ENCODE measurements around the gene ZNF276.
"Not testable (repeated sequence)": the region's sequence is repeated elsewhere in the genome, so short reads cannot be mapped to it uniquely, and the experiment has no call there.

Gene ZNF276

GRCh38 chr16:89764711-89765201, 43.4 kb downstream of the ZNF276 start:
- H3K4me3 ChIP-seq (ENCODE audit: low read length), result no peak overlapping the region
- DNase-seq (ENCODE audit: low read depth, low spot score), result no peak

GRCh38 chr16:89765292-89765830, 44.0 kb downstream of the ZNF276 start:
- no peak overlapping the region for H3K4me3 ChIP-seq (ENCODE audit: low read length)
- no peak for DNase-seq (ENCODE audit: low read depth, low spot score)

- no peak for DNase-seq (ENCODE audit: low read depth, low spot score)
- no peak overlapping the region for H3K4me3 ChIP-seq (ENCODE audit: low read length)
Measured at GRCh38 chr16:89770367-89770766, 49.0 kb downstream of the ZNF276 start.

GRCh38 chr16:89775223-89775622, 53.9 kb downstream of the ZNF276 start:
- DNase-seq (ENCODE audit: low read depth, low spot score), result no peak
- H3K4me3 ChIP-seq (ENCODE audit: low read length), result no peak overlapping the region

- not testable (repeated sequence) for DNase-seq (ENCODE audit: low read depth, low spot score); H3K4me3 ChIP-seq (ENCODE audit: low read length)
Measured at GRCh38 chr16:89778211-89778610, 56.9 kb downstream of the ZNF276 start.

- no peak for DNase-seq (ENCODE audit: low read depth, low spot score)
Measured at GRCh38 chr16:89779231-89779908, 58.0 kb downstream of the ZNF276 start.

GRCh38 chr16:89779909-89780305, 58.6 kb downstream of the ZNF276 start:
- H3K4me3 ChIP-seq (ENCODE audit: low read length), result no peak overlapping the region
- DNase-seq (ENCODE audit: low read depth, low spot score), result no peak

More at GRCh38 chr16:89779231-89779908, 58.0 kb downstream of the ZNF276 start:
- no peak overlapping the region for H3K4me3 ChIP-seq (ENCODE audit: low read length)

GRCh38 chr16:89782489-89782888, 61.2 kb downstream of the ZNF276 start:
- DNase-seq (ENCODE audit: low read depth, low spot score), result no peak
- H3K4me3 ChIP-seq (ENCODE audit: low read length), result no peak overlapping the region

GRCh38 chr16:89783952-89784351, 62.6 kb downstream of the ZNF276 start:
- not testable (repeated sequence) for DNase-seq (ENCODE audit: low read depth, low spot score); H3K4me3 ChIP-seq (ENCODE audit: low read length)

- no peak for DNase-seq (ENCODE audit: low read depth, low spot score)
- no peak overlapping the region for H3K4me3 ChIP-seq (ENCODE audit: low read length)
Measured at GRCh38 chr16:89784406-89784805, 63.1 kb downstream of the ZNF276 start.

- peak; percentile 4 for DNase-seq (ENCODE audit: low read depth, low spot score)
- no peak overlapping the region for H3K4me3 ChIP-seq (ENCODE audit: low read length)
Measured at GRCh38 chr16:89785523-89786155, 64.3 kb downstream of the ZNF276 start.

- no peak for DNase-seq (ENCODE audit: low read depth, low spot score)
- no peak overlapping the region for H3K4me3 ChIP-seq (ENCODE audit: low read length)
Measured at GRCh38 chr16:89786474-89787364, 65.4 kb downstream of the ZNF276 start.

GRCh38 chr16:89787365-89787805, 66.0 kb downstream of the ZNF276 start:
- DNase-seq (ENCODE audit: low read depth, low spot score), result no peak
- H3K4me3 ChIP-seq (ENCODE audit: low read length), result no peak overlapping the region
